Aorta (tissue), 5 donors: ENCODE results near the gene CHD1. TPM values are rescaled to one million over a fixed set of nuclear protein-coding genes. Genes with fewer than 3 reads are reported as not detected.

ENCODE experiments used
- ATAC-seq: fragments of 200-7000 bp; cut with Tn5 transposase; one replicate; pipeline ENCODE4 v1.9.1; 2022; ENCODE audit warnings: moderate library complexity; ENCODE audit not compliant: low FRiP score
- DNase-seq, 2 donors: peaks; one replicate each; pipeline ENCODE4 v3.0.0-alpha.2; 2020
- H3K27ac ChIP-seq, 2 donors: one replicate each; pipeline ENCODE4 v1.5.1; 2013; ENCODE audit warnings: low read length in 2 of 2, mild to moderate bottlenecking in 2 of 2, moderate library complexity in 2 of 2, control low read depth in 1 of 2, inconsistent platforms in 1 of 2, low read depth in 1 of 2
- H3K27me3 ChIP-seq, 2 donors: one replicate each; pipeline ENCODE4 v1.6.1; 2013; ENCODE audit warnings: control low read depth in 1 of 2, low read length in 1 of 2, mild to moderate bottlenecking in 1 of 2, moderate library complexity in 1 of 2; ENCODE audit not compliant: insufficient read depth in 2 of 2, control insufficient read depth in 1 of 2
- H3K36me3 ChIP-seq, 2 donors: one replicate each; pipeline ENCODE4 v1.6.1; 2013; ENCODE audit warnings: control low read depth in 1 of 2, low read length in 1 of 2, mild to moderate bottlenecking in 1 of 2; ENCODE audit not compliant: insufficient read depth in 2 of 2, control insufficient read depth in 1 of 2
- H3K4me1 ChIP-seq, 2 donors: one replicate each; pipeline ENCODE4 v1.6.1; 2013; ENCODE audit warnings: low read length in 2 of 2, control low read depth in 1 of 2, mild to moderate bottlenecking in 1 of 2, moderate library complexity in 1 of 2; ENCODE audit not compliant: insufficient read depth in 2 of 2, control insufficient read depth in 1 of 2
- H3K4me3 ChIP-seq, 2 donors: one replicate each; pipeline ENCODE4 v1.5.1; 2013; ENCODE audit warnings: low read length in 2 of 2, control low read depth in 1 of 2, mild to moderate bottlenecking in 1 of 2
- H3K9me3 ChIP-seq: one replicate; pipeline ENCODE4 v1.6.1; 2013; ENCODE audit warnings: mild to moderate bottlenecking, low read length; ENCODE audit not compliant: control insufficient read depth
- WGBS, 2 donors: extraction: QIAGEN DNeasy Blood & Tissue Kit; methylation state at CpG; one replicate each; pipeline ENCODE4 v1.1.7; 2013; 5-methylcytosine and 5-hydroxymethylcytosine counted together
- intact Hi-C, 2 donors: fragments of 100-400 bp; cut with DNase I; formaldehyde crosslinking; loops; one replicate each; pipeline versions ENCODE4 v1.14.2 to v1.15.0; 2022
- polyA plus RNA-seq, 2 donors: library from polyadenylated mRNA; stranded (reverse); fragments of 200-250 nt; gene quantifications; one replicate each; pipeline ENCODE4 v1.2.3, GENCODE V29; 2013
- total RNA-seq, 2 donors: library from RNA; stranded (reverse); fragmentation: NEBNext Ultra II Directional; extraction: Animal tissue kit (Norgen Biotek cat#: 25700); gene quantifications; one replicate each; pipeline ENCODE4 v1.2.1, GENCODE V29; 2021
- donor health status: healthy with polysubstance abuse.
- donor health status: Bipolar disorder and iron deficiency.
- donor health status: DM: no; HTN: no; CAD: no.
- donor health status: DM: no; HTN: no; CAD: no.
- donor health status: DM: yes; HTN: yes; CAD: no.

The CHD1 gene
- total and polyA plus RNA-seq, 4 donors = 5.9 to 51.8 (median 28.3) TPM

DNA sequence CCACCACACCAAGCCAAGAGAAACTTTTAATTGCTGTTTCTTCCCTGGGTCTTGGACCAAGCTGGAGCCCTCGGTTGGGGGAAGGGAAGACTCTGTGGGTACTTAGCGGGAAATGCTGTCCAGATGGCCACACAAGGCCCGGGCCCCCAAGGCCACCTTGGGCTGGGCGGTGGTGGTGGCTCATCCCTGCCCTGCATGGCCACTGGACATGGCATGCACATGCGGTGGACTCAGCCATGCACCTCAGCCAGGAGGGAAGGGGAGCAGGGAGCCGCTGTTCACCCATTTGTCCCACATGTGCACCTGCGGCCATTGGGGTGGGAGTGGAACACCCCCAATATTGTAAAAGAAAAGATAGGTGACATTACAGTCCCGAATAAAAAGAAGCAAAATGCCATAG lies 82.9 kb downstream of the CHD1 start:
- intact Hi-C loops = no loop called here
- whole genome bisulfite sequencing, 2 donors = 96 to 98% methylated on average over 8 of the region's 8 CpGs
- no peak for ATAC-seq

DNA sequence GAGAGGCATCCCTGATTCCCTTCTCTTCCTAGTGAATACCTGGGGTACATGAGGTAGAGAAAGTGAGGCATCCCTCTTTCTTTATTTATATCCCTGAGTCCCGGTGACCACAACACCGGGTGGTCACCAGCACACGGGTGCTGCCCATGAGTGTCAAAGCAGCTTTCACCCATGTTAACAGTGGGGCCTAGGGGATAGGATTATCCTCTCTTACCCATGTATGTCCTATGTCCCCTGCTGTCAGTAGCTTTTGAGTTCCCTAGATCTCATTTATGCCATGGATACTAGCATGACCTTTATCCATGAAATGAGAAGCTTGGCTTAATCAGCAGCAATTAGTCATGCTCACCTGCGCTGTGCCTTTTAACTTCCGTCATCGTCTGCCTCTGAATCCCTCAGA lies 83.9 kb downstream of the CHD1 start:
- ATAC-seq (no peak), DNase-seq (no peak)
- WGBS, 2 donors = 88 to 98% methylated on average over 6 of the region's 6 CpGs
- no peaks in the 10 kb centered on the region for H3K36me3 ChIP-seq
- H3K4me1 ChIP-seq = no peaks in the 10 kb centered on the region
- no peaks in the 10 kb centered on the region for H3K27me3 ChIP-seq
- intact Hi-C loops = no loop called here
- H3K27ac ChIP-seq = no peak overlapping the region
- no peak overlapping the region for H3K4me3 ChIP-seq
- H3K9me3 ChIP-seq = peaks cover 3% of the 10 kb centered on the region

More for the DNA sequence above, 82.9 kb downstream of the CHD1 start:
- Histone ChIP-seq H3K27me3 (no peaks in the 10 kb centered on the region), H3K27ac (no peak overlapping the region), H3K4me1 (no peaks in the 10 kb centered on the region), H3K4me3 (no peak overlapping the region), H3K9me3 (peaks cover 3% of the 10 kb centered on the region), H3K36me3 (no peaks in the 10 kb centered on the region)
- DNase-seq = no peak

DNA sequence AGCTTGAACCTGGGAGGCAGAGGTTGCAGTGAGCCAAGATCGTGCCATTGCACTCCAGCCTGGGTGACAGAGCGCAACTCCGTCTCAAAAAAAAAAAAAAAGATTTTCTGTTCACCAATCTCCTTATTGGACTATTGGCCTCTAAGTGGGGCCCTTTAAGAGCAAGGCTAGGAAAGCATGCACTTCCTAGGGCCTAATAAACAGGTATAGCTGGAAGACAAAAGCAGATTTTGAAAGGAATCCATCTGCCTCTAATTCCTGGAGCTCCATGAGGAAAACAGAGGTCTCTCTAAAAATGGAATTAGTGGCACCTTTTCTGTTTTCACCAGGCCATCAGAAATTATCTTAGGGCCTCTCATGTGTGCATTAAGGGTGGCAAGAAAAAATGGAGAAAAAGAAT lies 85.3 kb downstream of the CHD1 start:
- no peak for ATAC-seq
- no peaks in the 10 kb centered on the region for H3K27me3 ChIP-seq
- no peaks in the 10 kb centered on the region for H3K36me3 ChIP-seq
- peaks cover 3% of the 10 kb centered on the region for H3K9me3 ChIP-seq
- H3K27ac ChIP-seq = no peak overlapping the region
- intact Hi-C loops = no loop called here
- WGBS, 2 donors = 94 to 98% methylated on average over 3 of the region's 3 CpGs
- no peak for DNase-seq
- no peaks in the 10 kb centered on the region for H3K4me1 ChIP-seq
- H3K4me3 ChIP-seq = no peak overlapping the region

DNA sequence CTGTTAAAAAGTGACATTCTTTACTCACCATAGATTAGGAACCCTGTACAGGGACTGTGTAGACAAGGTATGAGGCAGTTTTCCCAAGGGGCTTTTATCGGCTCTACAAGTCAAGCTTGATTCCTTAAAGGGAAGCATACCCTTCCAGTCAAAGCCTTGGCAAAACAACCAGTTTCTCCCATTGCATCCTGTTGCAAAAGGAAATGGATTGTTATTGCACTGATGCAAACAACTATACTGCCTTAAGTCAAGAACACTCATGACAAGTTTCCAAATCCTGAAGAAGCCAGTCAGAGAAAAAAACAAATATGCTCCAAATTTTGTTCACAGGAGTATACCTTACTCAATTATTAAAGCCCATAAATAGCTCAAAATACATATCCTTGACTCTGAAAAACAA lies 87.9 kb downstream of the CHD1 start:
- H3K4me1 ChIP-seq = no peaks in the 10 kb centered on the region
- H3K4me3 ChIP-seq = no peak overlapping the region
- no peaks in the 10 kb centered on the region for H3K27me3 ChIP-seq
- no peak overlapping the region for H3K27ac ChIP-seq
- intact Hi-C loops = no loop called here
- 53 to 63% methylated on average over 1 of the region's 1 CpG for WGBS, 2 donors
- no peaks in the 10 kb centered on the region for H3K36me3 ChIP-seq
- no peak for DNase-seq
- peaks cover 3% of the 10 kb centered on the region for H3K9me3 ChIP-seq
- no peak for ATAC-seq

DNA sequence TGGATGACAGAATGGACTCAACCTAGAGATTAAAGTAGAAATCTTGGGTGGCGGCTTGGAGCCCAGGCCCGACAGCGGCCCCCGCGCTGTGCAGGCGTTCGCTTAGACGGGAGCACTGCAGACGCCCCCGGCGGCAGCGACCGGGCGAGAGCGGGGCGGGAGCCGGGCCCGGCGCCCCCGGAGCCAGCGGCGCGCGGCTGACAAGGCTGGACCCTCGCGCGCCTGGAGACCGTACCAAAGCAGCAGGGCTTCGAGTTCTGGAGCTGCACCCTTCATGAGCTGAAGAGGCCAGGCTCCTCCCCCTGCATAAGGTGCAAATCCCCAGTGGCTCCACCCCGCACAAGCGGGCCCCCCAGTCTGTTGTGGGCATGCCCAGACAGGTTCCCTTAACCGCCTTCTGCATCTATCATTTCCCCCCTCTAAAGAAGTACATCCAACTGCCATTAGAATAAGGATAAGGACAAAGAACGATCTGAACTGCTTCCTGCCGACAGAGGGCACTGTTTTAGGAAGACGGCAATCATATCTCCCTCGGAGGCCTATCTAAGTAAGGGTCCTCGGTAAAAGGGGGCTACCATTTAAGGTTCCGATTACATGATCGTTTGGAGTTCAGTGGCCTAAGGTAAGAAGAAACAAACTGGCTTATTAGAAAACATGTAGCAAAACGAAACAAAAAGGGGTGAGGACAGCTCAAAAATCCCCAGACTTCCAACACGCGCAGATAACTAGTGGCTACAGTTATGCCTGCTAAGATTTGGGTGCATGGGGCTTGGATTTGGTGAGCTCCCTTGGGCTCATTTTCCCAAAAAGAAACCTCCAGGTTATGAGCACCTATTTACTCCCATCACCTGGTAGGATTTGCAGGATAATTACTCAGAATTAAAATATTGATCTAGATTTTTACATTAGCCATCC lies 89.1 kb downstream of the CHD1 start:
- Histone ChIP-seq H3K9me3 (peaks cover 2% of the 10 kb centered on the region), H3K27me3 (no peaks in the 10 kb centered on the region), H3K27ac (no peak overlapping the region), H3K4me1 (no peaks in the 10 kb centered on the region), H3K4me3 (no peak overlapping the region), H3K36me3 (no peaks in the 10 kb centered on the region)
- DNase-seq (no peak), ATAC-seq (no peak)
- 30 to 39% methylated on average over 34 to 42 of the region's 42 CpGs for WGBS, 2 donors
- intact Hi-C loops = no loop called here

DNA sequence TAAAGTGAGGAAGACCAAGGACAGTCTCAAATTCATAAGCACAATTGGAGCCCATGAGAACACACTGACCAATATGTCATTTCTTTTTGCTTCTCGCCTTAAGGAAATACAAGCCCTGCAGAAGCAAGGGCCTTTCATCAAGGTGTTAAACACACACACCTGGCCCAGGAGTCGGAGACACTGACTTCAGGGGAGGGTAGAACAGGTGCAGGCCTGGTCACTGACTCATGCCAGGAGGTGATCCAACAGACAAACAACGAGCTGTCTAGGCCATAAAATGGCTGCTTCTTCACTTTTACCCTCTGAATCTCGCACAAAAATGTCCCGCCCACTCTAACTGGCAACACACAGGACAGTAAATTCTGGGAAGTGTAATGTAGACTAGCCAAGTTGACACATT lies 92.6 kb downstream of the CHD1 start:
- DNase-seq = no peak
- intact Hi-C loops = no loop called here
- peaks cover 0 to 3% of the 10 kb centered on the region in 2 donors for H3K36me3 ChIP-seq
- ATAC-seq = no peak
- H3K27ac ChIP-seq = no peak overlapping the region
- H3K4me1 ChIP-seq = no peaks in the 10 kb centered on the region
- no peaks in the 10 kb centered on the region for H3K9me3 ChIP-seq
- H3K4me3 ChIP-seq = no peak overlapping the region
- H3K27me3 ChIP-seq = no peaks in the 10 kb centered on the region
- 87 to 90% methylated on average over 5 of the region's 5 CpGs for WGBS, 2 donors

DNA sequence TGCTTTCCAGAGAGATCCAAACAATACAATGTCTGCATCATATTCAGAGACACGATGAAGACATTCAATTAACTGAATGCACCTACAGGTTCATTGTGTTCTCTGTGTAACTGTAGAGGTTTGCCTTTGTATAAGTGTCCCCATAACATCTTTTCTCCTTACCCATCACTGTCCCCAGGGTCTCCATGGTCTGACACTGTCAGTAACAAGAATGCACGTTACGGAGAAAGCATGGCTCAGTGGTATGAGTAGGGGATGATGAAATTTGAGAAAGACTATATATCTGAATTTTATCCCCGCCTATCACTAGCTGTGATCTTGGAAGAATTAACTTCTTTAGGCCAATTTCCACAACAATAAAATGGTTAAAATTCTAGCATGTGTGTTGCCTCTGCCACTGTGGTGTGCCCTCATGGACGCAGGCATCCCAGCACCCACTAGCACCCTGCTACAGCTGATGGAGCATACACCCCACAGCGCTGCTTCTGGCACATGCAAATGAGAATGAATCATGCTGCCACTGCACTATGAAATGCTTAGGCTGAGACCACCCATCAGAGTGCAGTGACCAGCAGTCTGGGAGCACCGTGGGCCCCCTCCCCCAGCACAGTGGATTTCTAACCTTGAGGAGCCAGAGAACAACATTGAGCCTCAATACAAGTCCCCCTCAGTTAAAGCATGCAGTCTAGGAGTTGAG lies 101.1 kb downstream of the CHD1 start:
- DNase-seq = no peak
- 58 to 62% methylated on average over 7 of the region's 7 CpGs for WGBS, 2 donors
- ATAC-seq = no peak

DNA sequence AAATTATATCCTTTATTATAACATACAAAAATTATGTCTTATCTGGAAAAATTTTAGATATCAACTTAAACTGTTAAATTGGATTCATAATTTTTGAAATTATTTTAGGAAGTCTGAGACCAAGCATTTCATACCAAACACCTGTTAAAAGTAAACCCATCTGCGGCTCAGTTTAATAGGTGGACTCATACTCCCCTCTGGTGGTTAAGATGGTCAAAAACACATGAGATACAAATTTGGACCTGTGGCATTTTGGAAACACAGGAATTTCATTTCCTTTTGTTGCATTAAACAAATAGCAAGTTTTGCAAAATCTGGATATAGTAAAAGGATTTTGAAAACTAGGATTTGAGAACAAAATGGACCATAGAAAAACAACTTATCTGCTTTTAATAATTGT lies 101.6 kb downstream of the CHD1 start:
- H3K4me1 ChIP-seq = no peaks in the 10 kb centered on the region
- 23 to 25% methylated on average over 1 of the region's 1 CpG for WGBS, 2 donors
- DNase-seq (no peak), ATAC-seq (no peak)
- H3K27ac ChIP-seq = no peak overlapping the region
- intact Hi-C loops = no loop called here
- H3K4me3 ChIP-seq = no peak overlapping the region
- H3K36me3 ChIP-seq = no peaks in the 10 kb centered on the region
- no peaks in the 10 kb centered on the region for H3K9me3 ChIP-seq
- H3K27me3 ChIP-seq = no peaks in the 10 kb centered on the region

More for the DNA sequence above, 101.1 kb downstream of the CHD1 start:
- no peaks in the 10 kb centered on the region for H3K9me3 ChIP-seq
- H3K27me3 ChIP-seq = no peaks in the 10 kb centered on the region
- no peak overlapping the region for H3K4me3 ChIP-seq
- no peak overlapping the region for H3K27ac ChIP-seq
- intact Hi-C loops = no loop called here
- H3K36me3 ChIP-seq = no peaks in the 10 kb centered on the region
- H3K4me1 ChIP-seq = no peaks in the 10 kb centered on the region
